Measurements from ENCODE around the gene PCNA. TPM values are rescaled to one million over a fixed set of nuclear protein-coding genes. Genes with fewer than 3 reads are reported as not detected.

PCNA gene
- total and polyA plus RNA-seq, 9 donors: 65.2 to 96.1 (median 73.3) TPM

- no peaks in the 10 kb centered on the region for H3K27me3 ChIP-seq (ENCODE audit: control insufficient read depth, insufficient read depth, low read length)
- no peaks in the 10 kb centered on the region for H3K9me3 ChIP-seq (replicated peaks; ENCODE audit: control insufficient read depth, low read depth, low read length)
- no peak for DNase-seq
- H3K27ac ChIP-seq (ENCODE audit: low read length): no peak overlapping the region
- 31% methylated on average over 2 of the region's 5 CpGs for WGBS (ENCODE audit: insufficient coverage)
- no peaks in the 10 kb centered on the region for H3K36me3 ChIP-seq (ENCODE audit: control insufficient read depth, insufficient read depth, low read length)
- H3K4me1 ChIP-seq (ENCODE audit: control insufficient read depth, insufficient read depth, low read length): peaks cover 12% of the 10 kb centered on the region
- H3K4me3 ChIP-seq (ENCODE audit: low read length): no peak overlapping the region
Observed at GRCh38 chr20:5145365-5146098, 25.8 kb upstream of the PCNA start.

- no peaks in the 10 kb centered on the region for H3K27me3 ChIP-seq (ENCODE audit: control insufficient read depth, insufficient read depth, low read length)
- H3K27ac ChIP-seq (ENCODE audit: low read length): no peak overlapping the region
- no peaks in the 10 kb centered on the region for H3K36me3 ChIP-seq (ENCODE audit: control insufficient read depth, insufficient read depth, low read length)
- H3K4me1 ChIP-seq (ENCODE audit: control insufficient read depth, insufficient read depth, low read length): peaks cover 7% of the 10 kb centered on the region
- H3K4me3 ChIP-seq (ENCODE audit: low read length): no peak overlapping the region
- no peaks in the 10 kb centered on the region for H3K9me3 ChIP-seq (replicated peaks; ENCODE audit: control insufficient read depth, low read depth, low read length)
- DNase-seq: no peak
- 100% methylated on average over 1 of the region's 5 CpGs for WGBS (ENCODE audit: insufficient coverage)
Observed at GRCh38 chr20:5143851-5144250, 24.1 kb upstream of the PCNA start.

- Histone ChIP-seq H3K27me3 (ENCODE audit: control insufficient read depth, insufficient read depth, low read length) (no peaks in the 10 kb centered on the region), H3K27ac (ENCODE audit: low read length) (no peak overlapping the region), H3K9me3 (replicated peaks; ENCODE audit: control insufficient read depth, low read depth, low read length) (no peaks in the 10 kb centered on the region), H3K36me3 (ENCODE audit: control insufficient read depth, insufficient read depth, low read length) (no peaks in the 10 kb centered on the region), H3K4me3 (ENCODE audit: low read length) (no peak overlapping the region), H3K4me1 (ENCODE audit: control insufficient read depth, insufficient read depth, low read length) (no peaks in the 10 kb centered on the region)
- WGBS (ENCODE audit: insufficient coverage): no CpG with 5 or more reads among the region's 2 CpGs
- no peak for DNase-seq
Observed at GRCh38 chr20:5141615-5142014, 21.9 kb upstream of the PCNA start.

GRCh38 chr20:5140195-5140594 lies 20.4 kb upstream of the PCNA start:
- Histone ChIP-seq H3K27ac (ENCODE audit: low read length) (no peak overlapping the region), H3K4me3 (ENCODE audit: low read length) (no peak overlapping the region), H3K4me1 (ENCODE audit: control insufficient read depth, insufficient read depth, low read length) (peaks cover 9% of the 10 kb centered on the region), H3K27me3 (ENCODE audit: control insufficient read depth, insufficient read depth, low read length) (no peaks in the 10 kb centered on the region), H3K36me3 (ENCODE audit: control insufficient read depth, insufficient read depth, low read length) (no peaks in the 10 kb centered on the region), H3K9me3 (replicated peaks; ENCODE audit: control insufficient read depth, low read depth, low read length) (no peaks in the 10 kb centered on the region)
- no peak for DNase-seq

- Histone ChIP-seq H3K4me3 (ENCODE audit: low read length) (no peak overlapping the region), H3K27ac (ENCODE audit: low read length) (no peak overlapping the region), H3K27me3 (ENCODE audit: control insufficient read depth, insufficient read depth, low read length) (no peaks in the 10 kb centered on the region), H3K9me3 (replicated peaks; ENCODE audit: control insufficient read depth, low read depth, low read length) (no peaks in the 10 kb centered on the region), H3K36me3 (ENCODE audit: control insufficient read depth, insufficient read depth, low read length) (peaks cover 2% of the 10 kb centered on the region), H3K4me1 (ENCODE audit: control insufficient read depth, insufficient read depth, low read length) (peaks cover 9% of the 10 kb centered on the region)
- no peak for DNase-seq
- WGBS (ENCODE audit: insufficient coverage): 70% methylated on average over 2 of the region's 4 CpGs
Observed at GRCh38 chr20:5136096-5136495, 16.3 kb upstream of the PCNA start.

- Histone ChIP-seq H3K4me1 (ENCODE audit: control insufficient read depth, insufficient read depth, low read length) (peaks cover 9% of the 10 kb centered on the region), H3K36me3 (ENCODE audit: control insufficient read depth, insufficient read depth, low read length) (peaks cover 2% of the 10 kb centered on the region), H3K4me3 (ENCODE audit: low read length) (no peak overlapping the region), H3K9me3 (replicated peaks; ENCODE audit: control insufficient read depth, low read depth, low read length) (no peaks in the 10 kb centered on the region), H3K27ac (ENCODE audit: low read length) (no peak overlapping the region), H3K27me3 (ENCODE audit: control insufficient read depth, insufficient read depth, low read length) (no peaks in the 10 kb centered on the region)
- peak; percentile 30 for DNase-seq
- WGBS (ENCODE audit: insufficient coverage): no CpG with 5 or more reads among the region's 4 CpGs
Observed at GRCh38 chr20:5135363-5136012, 15.7 kb upstream of the PCNA start.

GRCh38 chr20:5133998-5134397 lies 14.2 kb upstream of the PCNA start:
- Histone ChIP-seq H3K27ac (ENCODE audit: low read length) (no peak overlapping the region), H3K4me3 (ENCODE audit: low read length) (no peak overlapping the region)
- no CpG with 5 or more reads among the region's 6 CpGs for WGBS (ENCODE audit: insufficient coverage)

GRCh38 chr20:5131502-5131901 lies 11.7 kb upstream of the PCNA start:
- Histone ChIP-seq H3K27me3 (ENCODE audit: control insufficient read depth, insufficient read depth, low read length) (no peaks in the 10 kb centered on the region), H3K9me3 (replicated peaks; ENCODE audit: control insufficient read depth, low read depth, low read length) (no peaks in the 10 kb centered on the region), H3K4me3 (ENCODE audit: low read length) (no peak overlapping the region), H3K36me3 (ENCODE audit: control insufficient read depth, insufficient read depth, low read length) (peaks cover 7% of the 10 kb centered on the region), H3K27ac (ENCODE audit: low read length) (peak overlapping the region; percentile 4), H3K4me1 (ENCODE audit: control insufficient read depth, insufficient read depth, low read length) (peaks cover 21% of the 10 kb centered on the region)
- WGBS (ENCODE audit: insufficient coverage): 73% methylated on average over 4 of the region's 5 CpGs
- DNase-seq: no peak

More at GRCh38 chr20:5133998-5134397, 14.2 kb upstream of the PCNA start:
- Histone ChIP-seq H3K9me3 (replicated peaks; ENCODE audit: control insufficient read depth, low read depth, low read length) (no peaks in the 10 kb centered on the region), H3K4me1 (ENCODE audit: control insufficient read depth, insufficient read depth, low read length) (peaks cover 9% of the 10 kb centered on the region), H3K27me3 (ENCODE audit: control insufficient read depth, insufficient read depth, low read length) (no peaks in the 10 kb centered on the region), H3K36me3 (ENCODE audit: control insufficient read depth, insufficient read depth, low read length) (peaks cover 2% of the 10 kb centered on the region)
- no peak for DNase-seq

GRCh38 chr20:5128886-5129285 lies 9.1 kb upstream of the PCNA start:
- DNase-seq: no peak
- Histone ChIP-seq H3K27ac (ENCODE audit: low read length) (no peak overlapping the region), H3K4me3 (ENCODE audit: low read length) (no peak overlapping the region), H3K36me3 (ENCODE audit: control insufficient read depth, insufficient read depth, low read length) (peaks cover 5% of the 10 kb centered on the region), H3K9me3 (replicated peaks; ENCODE audit: control insufficient read depth, low read depth, low read length) (no peaks in the 10 kb centered on the region), H3K27me3 (ENCODE audit: control insufficient read depth, insufficient read depth, low read length) (no peaks in the 10 kb centered on the region), H3K4me1 (ENCODE audit: control insufficient read depth, insufficient read depth, low read length) (peaks cover 14% of the 10 kb centered on the region)
- WGBS (ENCODE audit: insufficient coverage): no CpG with 5 or more reads among the region's 6 CpGs

GRCh38 chr20:5127859-5128424 lies 8.2 kb upstream of the PCNA start:
- Histone ChIP-seq H3K4me3 (ENCODE audit: low read length) (peak overlapping the region; percentile 78), H3K9me3 (replicated peaks; ENCODE audit: control insufficient read depth, low read depth, low read length) (no peaks in the 10 kb centered on the region), H3K27me3 (ENCODE audit: control insufficient read depth, insufficient read depth, low read length) (no peaks in the 10 kb centered on the region), H3K27ac (ENCODE audit: low read length) (peak overlapping the region; percentile 85), H3K36me3 (ENCODE audit: control insufficient read depth, insufficient read depth, low read length) (peaks cover 5% of the 10 kb centered on the region), H3K4me1 (ENCODE audit: control insufficient read depth, insufficient read depth, low read length) (peaks cover 14% of the 10 kb centered on the region)
- 34% methylated on average over 3 of the region's 6 CpGs for WGBS (ENCODE audit: insufficient coverage)
- DNase-seq: peak; percentile 36
